ENCODE data around the gene RIMBP2.

RIMBP2 gene

DNA sequence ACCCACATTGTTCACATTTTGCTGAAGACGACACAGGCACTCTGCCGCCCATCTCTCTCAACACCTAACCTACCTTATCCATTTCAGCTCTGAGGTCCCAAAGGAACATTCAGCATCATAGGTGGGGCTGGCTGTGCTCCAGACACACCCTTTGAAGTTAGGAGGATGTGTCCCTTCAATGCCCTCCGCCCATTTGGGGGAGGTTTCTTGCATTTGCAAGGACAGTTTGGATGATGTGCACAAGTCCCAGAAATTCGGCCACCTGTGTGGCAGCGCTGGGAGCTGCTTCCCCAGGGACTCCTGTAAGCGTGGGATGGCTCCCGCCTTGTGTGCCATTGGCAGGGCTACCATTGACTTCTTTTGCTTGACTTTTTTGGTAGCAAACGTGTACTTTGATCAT, 113.8 kb downstream of the RIMBP2 start:
- H3K27me3 ChIP-seq (ENCODE audit: control insufficient read depth in 1 of 2, insufficient read depth in 2 of 2, low read length in 2 of 2) = no peaks in the 10 kb centered on the region
- no peak overlapping the region for H3K27ac ChIP-seq (ENCODE audit: low read depth, low read length)
- H3K9ac ChIP-seq (ENCODE audit: low read length) = no peak overlapping the region
- no peaks in the 10 kb centered on the region for H3K4me1 ChIP-seq (ENCODE audit: insufficient read depth, low read length)
- H3K9me3 ChIP-seq (ENCODE audit: low read length) = no peaks in the 10 kb centered on the region
- H3K4me3 ChIP-seq (ENCODE audit: low read depth in 1 of 2, low read length in 2 of 2) = no peak overlapping the region
- H3K36me3 ChIP-seq (ENCODE audit: insufficient read depth, low read length) = no peaks in the 10 kb centered on the region

DNA sequence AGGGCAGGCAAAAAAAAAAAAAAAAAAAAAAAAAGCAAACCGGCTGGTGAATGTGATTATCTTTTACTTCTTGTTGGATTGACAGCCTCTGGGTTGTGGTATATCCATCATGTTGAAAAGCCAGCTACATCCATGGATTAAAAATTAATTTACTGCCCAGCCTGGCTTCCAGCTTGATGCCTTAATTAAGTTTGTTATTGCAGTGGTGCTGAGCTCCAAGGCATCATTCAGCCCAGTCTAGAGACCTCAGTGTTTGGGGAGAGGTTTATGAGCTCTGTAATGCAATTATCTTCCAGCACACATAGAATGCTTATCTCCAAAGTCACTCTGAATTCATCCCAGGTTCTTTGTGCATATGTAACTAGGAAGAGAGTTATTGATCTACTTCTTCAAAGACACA, 114.8 kb downstream of the RIMBP2 start:
- Histone ChIP-seq H3K36me3 (ENCODE audit: insufficient read depth, low read length) (no peaks in the 10 kb centered on the region), H3K4me1 (ENCODE audit: insufficient read depth, low read length) (no peaks in the 10 kb centered on the region), H3K4me3 (ENCODE audit: low read depth in 1 of 2, low read length in 2 of 2) (no peak overlapping the region), H3K9me3 (ENCODE audit: low read length) (no peaks in the 10 kb centered on the region), H3K27ac (ENCODE audit: low read depth, low read length) (no peak overlapping the region), H3K27me3 (ENCODE audit: control insufficient read depth in 1 of 2, insufficient read depth in 2 of 2, low read length in 2 of 2) (no peaks in the 10 kb centered on the region), H3K9ac (ENCODE audit: low read length) (no peak overlapping the region)

- Histone ChIP-seq H3K9ac (ENCODE audit: low read length) (no peak overlapping the region), H3K9me3 (ENCODE audit: low read length) (no peaks in the 10 kb centered on the region), H3K4me3 (ENCODE audit: low read depth in 1 of 2, low read length in 2 of 2) (no peak overlapping the region), H3K27me3 (ENCODE audit: control insufficient read depth in 1 of 2, insufficient read depth in 2 of 2, low read length in 2 of 2) (no peaks in the 10 kb centered on the region), H3K27ac (ENCODE audit: low read depth, low read length) (no peak overlapping the region), H3K4me1 (ENCODE audit: insufficient read depth, low read length) (no peaks in the 10 kb centered on the region), H3K36me3 (ENCODE audit: insufficient read depth, low read length) (no peaks in the 10 kb centered on the region)
Measured at GRCh38 chr12:130596241-130596640, 119.9 kb downstream of the RIMBP2 start.

DNA sequence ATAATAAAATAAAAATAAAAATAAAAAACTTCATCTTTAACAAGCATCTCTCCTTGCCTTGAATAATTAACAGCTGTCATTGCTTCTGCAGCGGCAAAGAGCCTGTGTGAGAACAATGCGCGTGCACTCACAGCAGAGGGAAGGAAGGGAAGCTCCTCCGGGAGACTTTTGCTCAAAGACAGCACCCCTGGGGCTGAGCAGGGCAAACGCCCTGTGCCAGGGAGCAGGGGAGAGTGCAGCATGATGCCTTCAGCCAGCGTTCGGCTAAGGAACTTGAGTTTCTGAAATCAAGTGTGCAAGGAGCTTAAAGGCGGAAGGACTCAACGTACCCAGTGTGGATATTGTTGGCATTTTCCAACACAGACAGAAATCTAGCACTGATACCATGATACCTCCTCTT, 120.5 kb downstream of the RIMBP2 start:
- Histone ChIP-seq H3K4me1 (ENCODE audit: insufficient read depth, low read length) (no peaks in the 10 kb centered on the region), H3K27me3 (ENCODE audit: control insufficient read depth in 1 of 2, insufficient read depth in 2 of 2, low read length in 2 of 2) (no peaks in the 10 kb centered on the region)

GRCh38 chr12:130593056-130593455, 123.0 kb downstream of the RIMBP2 start:
- Histone ChIP-seq H3K9me3 (ENCODE audit: low read length) (no peaks in the 10 kb centered on the region), H3K4me1 (ENCODE audit: insufficient read depth, low read length) (no peaks in the 10 kb centered on the region)

More for the DNA sequence above, 120.5 kb downstream of the RIMBP2 start:
- no peaks in the 10 kb centered on the region for H3K36me3 ChIP-seq (ENCODE audit: insufficient read depth, low read length)
- H3K27ac ChIP-seq (ENCODE audit: low read depth, low read length) = no peak overlapping the region
- no peaks in the 10 kb centered on the region for H3K9me3 ChIP-seq (ENCODE audit: low read length)
- H3K4me3 ChIP-seq (ENCODE audit: low read depth in 1 of 2, low read length in 2 of 2) = no peak overlapping the region
- no peak overlapping the region for H3K9ac ChIP-seq (ENCODE audit: low read length)

DNA sequence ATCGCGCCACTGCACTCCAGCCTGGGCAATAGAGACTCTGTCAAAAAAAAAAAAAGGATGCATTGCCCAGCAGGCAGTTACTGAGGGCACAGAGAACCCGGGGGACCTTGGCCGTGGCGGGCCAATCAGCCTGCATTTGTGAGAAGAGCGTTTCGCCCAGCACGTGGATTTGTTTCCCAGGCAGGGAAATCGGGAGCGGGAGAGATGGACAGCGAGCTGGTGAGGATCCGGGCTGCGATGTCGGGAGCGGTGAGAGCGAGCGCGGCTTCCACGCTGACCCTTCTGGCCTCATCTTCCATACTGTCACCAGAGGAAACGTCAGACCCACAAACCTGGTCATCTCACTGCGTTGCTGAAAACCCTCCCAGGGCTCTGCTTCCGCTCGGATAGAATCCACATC, 123.5 kb downstream of the RIMBP2 start:
- no peaks in the 10 kb centered on the region for H3K9me3 ChIP-seq (ENCODE audit: low read length)
- H3K36me3 ChIP-seq (ENCODE audit: insufficient read depth, low read length) = no peaks in the 10 kb centered on the region
- no peak overlapping the region for H3K4me3 ChIP-seq (ENCODE audit: low read depth in 1 of 2, low read length in 2 of 2)

More at GRCh38 chr12:130593056-130593455, 123.0 kb downstream of the RIMBP2 start:
- no peaks in the 10 kb centered on the region for H3K27me3 ChIP-seq (ENCODE audit: control insufficient read depth in 1 of 2, insufficient read depth in 2 of 2, low read length in 2 of 2)
- no peak overlapping the region for H3K4me3 ChIP-seq (ENCODE audit: low read depth in 1 of 2, low read length in 2 of 2)
- no peaks in the 10 kb centered on the region for H3K36me3 ChIP-seq (ENCODE audit: insufficient read depth, low read length)
- no peak overlapping the region for H3K9ac ChIP-seq (ENCODE audit: low read length)
- H3K27ac ChIP-seq (ENCODE audit: low read depth, low read length) = no peak overlapping the region

GRCh38 chr12:130591736-130592135, 124.4 kb downstream of the RIMBP2 start:
- no peak overlapping the region for H3K9ac ChIP-seq (ENCODE audit: low read length)
- no peak overlapping the region for H3K27ac ChIP-seq (ENCODE audit: low read depth, low read length)
- H3K4me1 ChIP-seq (ENCODE audit: insufficient read depth, low read length) = no peaks in the 10 kb centered on the region
- no peak overlapping the region for H3K4me3 ChIP-seq (ENCODE audit: low read depth in 1 of 2, low read length in 2 of 2)
- no peaks in the 10 kb centered on the region for H3K9me3 ChIP-seq (ENCODE audit: low read length)
- H3K27me3 ChIP-seq (ENCODE audit: control insufficient read depth in 1 of 2, insufficient read depth in 2 of 2, low read length in 2 of 2) = no peaks in the 10 kb centered on the region
- H3K36me3 ChIP-seq (ENCODE audit: insufficient read depth, low read length) = no peaks in the 10 kb centered on the region

More for the DNA sequence above, 123.5 kb downstream of the RIMBP2 start:
- H3K27ac ChIP-seq (ENCODE audit: low read depth, low read length) = no peak overlapping the region
- no peaks in the 10 kb centered on the region for H3K27me3 ChIP-seq (ENCODE audit: control insufficient read depth in 1 of 2, insufficient read depth in 2 of 2, low read length in 2 of 2)
- H3K4me1 ChIP-seq (ENCODE audit: insufficient read depth, low read length) = no peaks in the 10 kb centered on the region
- H3K9ac ChIP-seq (ENCODE audit: low read length) = no peak overlapping the region

- H3K9ac ChIP-seq (ENCODE audit: low read length) = no peak overlapping the region
- no peaks in the 10 kb centered on the region for H3K36me3 ChIP-seq (ENCODE audit: insufficient read depth, low read length)
- no peaks in the 10 kb centered on the region for H3K9me3 ChIP-seq (ENCODE audit: low read length)
- H3K4me1 ChIP-seq (ENCODE audit: insufficient read depth, low read length) = no peaks in the 10 kb centered on the region
- H3K27ac ChIP-seq (ENCODE audit: low read depth, low read length) = no peak overlapping the region
- H3K27me3 ChIP-seq (ENCODE audit: control insufficient read depth in 1 of 2, insufficient read depth in 2 of 2, low read length in 2 of 2) = no peaks in the 10 kb centered on the region
- H3K4me3 ChIP-seq (ENCODE audit: low read depth in 1 of 2, low read length in 2 of 2) = no peak overlapping the region
Measured at GRCh38 chr12:130590685-130591084, 125.4 kb downstream of the RIMBP2 start.

GRCh38 chr12:130589540-130590317, 126.4 kb downstream of the RIMBP2 start:
- no peaks in the 10 kb centered on the region for H3K4me1 ChIP-seq (ENCODE audit: insufficient read depth, low read length)
- H3K4me3 ChIP-seq (ENCODE audit: low read depth in 1 of 2, low read length in 2 of 2) = no peak overlapping the region
- H3K36me3 ChIP-seq (ENCODE audit: insufficient read depth, low read length) = no peaks in the 10 kb centered on the region
- no peaks in the 10 kb centered on the region for H3K27me3 ChIP-seq (ENCODE audit: control insufficient read depth in 1 of 2, insufficient read depth in 2 of 2, low read length in 2 of 2)
- H3K27ac ChIP-seq (ENCODE audit: low read depth, low read length) = no peak overlapping the region
- no peaks in the 10 kb centered on the region for H3K9me3 ChIP-seq (ENCODE audit: low read length)
- H3K9ac ChIP-seq (ENCODE audit: low read length) = no peak overlapping the region

GRCh38 chr12:130588696-130589539, 127.2 kb downstream of the RIMBP2 start:
- Histone ChIP-seq H3K27ac (ENCODE audit: low read depth, low read length) (no peak overlapping the region), H3K4me1 (ENCODE audit: insufficient read depth, low read length) (no peaks in the 10 kb centered on the region), H3K9me3 (ENCODE audit: low read length) (no peaks in the 10 kb centered on the region), H3K36me3 (ENCODE audit: insufficient read depth, low read length) (no peaks in the 10 kb centered on the region), H3K27me3 (ENCODE audit: control insufficient read depth in 1 of 2, insufficient read depth in 2 of 2, low read length in 2 of 2) (no peaks in the 10 kb centered on the region), H3K9ac (ENCODE audit: low read length) (no peak overlapping the region), H3K4me3 (ENCODE audit: low read depth in 1 of 2, low read length in 2 of 2) (no peak overlapping the region)

DNA sequence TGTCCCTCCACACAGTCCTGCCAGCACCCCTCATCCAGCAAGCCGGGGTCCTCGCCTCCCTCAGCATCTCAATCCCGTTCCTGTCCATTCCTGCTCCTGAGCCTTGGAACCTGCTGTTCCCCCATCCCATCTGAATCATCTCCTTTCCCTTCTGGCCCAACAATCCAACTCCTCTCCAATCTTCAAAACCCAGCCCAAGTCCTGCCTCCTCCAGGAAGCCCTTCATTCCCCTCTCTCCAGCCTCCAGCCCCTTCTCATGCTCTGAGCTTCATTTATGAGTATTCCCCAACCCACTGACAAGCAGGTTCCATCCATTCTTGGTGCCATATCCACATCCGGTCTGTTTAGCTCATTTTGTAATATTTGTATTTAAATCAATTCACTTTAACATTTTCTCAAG, 128.1 kb downstream of the RIMBP2 start:
- H3K9me3 ChIP-seq (ENCODE audit: low read length) = no peaks in the 10 kb centered on the region
- H3K4me3 ChIP-seq (ENCODE audit: low read depth in 1 of 2, low read length in 2 of 2) = no peak overlapping the region
- H3K36me3 ChIP-seq (ENCODE audit: insufficient read depth, low read length) = no peaks in the 10 kb centered on the region
- H3K9ac ChIP-seq (ENCODE audit: low read length) = no peak overlapping the region
- H3K4me1 ChIP-seq (ENCODE audit: insufficient read depth, low read length) = no peaks in the 10 kb centered on the region
- H3K27me3 ChIP-seq (ENCODE audit: control insufficient read depth in 1 of 2, insufficient read depth in 2 of 2, low read length in 2 of 2) = no peaks in the 10 kb centered on the region
- no peak overlapping the region for H3K27ac ChIP-seq (ENCODE audit: low read depth, low read length)

All from muscle layer of colon (tissue), 2 donors.